HL-60 (cell line): ENCODE data around the gene KCNQ5.

Source experiments
- GABPA ChIP-seq: IDR thresholded peaks from 2 replicates; pipeline ENCODE4 v1.6.1; 2012; ENCODE audit warnings: low read depth
- POLR2AphosphoS5 ChIP-seq: IDR thresholded peaks from 2 replicates; pipeline ENCODE4 v1.6.1; 2012; ENCODE audit warnings: low read depth
- SPI1 ChIP-seq: IDR thresholded peaks from 2 replicates; pipeline ENCODE4 v1.6.1; 2012; ENCODE audit warnings: low read depth, mild to moderate bottlenecking, borderline replicate concordance
- TF ChIP-seq, protein P1 (sequence below): IDR thresholded peaks from 2 replicates; pipeline ENCODE4 v1.6.1; 2012; ENCODE audit warnings: low read depth; ENCODE audit not compliant: insufficient replicate concordance
- TF ChIP-seq, protein P2 (sequence below): IDR thresholded peaks from one replicate; pipeline ENCODE4 v1.5.1; 2011; ENCODE audit warnings: low read length, control low read depth, inconsistent platforms; ENCODE audit not compliant: insufficient read depth

DNA sequence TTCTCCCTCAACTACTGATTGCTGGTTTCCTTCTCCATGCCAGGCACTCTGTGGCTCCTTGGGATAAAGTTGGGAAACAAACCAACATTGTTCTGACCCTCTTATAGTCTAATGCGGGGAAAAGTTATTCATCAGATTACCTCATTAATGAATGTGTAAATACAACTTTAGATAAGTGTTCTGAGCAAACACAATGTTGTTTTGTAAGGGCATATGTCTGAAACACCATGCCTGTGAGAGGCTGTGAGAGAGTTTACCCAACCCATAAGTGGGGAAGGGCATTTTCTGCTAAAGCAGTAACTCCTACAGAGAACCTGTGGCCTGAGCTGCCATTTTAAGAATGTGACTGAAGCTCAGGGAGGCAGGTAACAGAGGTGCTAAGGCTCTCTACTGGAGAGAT, 319.9 kb downstream of the KCNQ5 start:
- TF ChIP-seq, protein P1, sequence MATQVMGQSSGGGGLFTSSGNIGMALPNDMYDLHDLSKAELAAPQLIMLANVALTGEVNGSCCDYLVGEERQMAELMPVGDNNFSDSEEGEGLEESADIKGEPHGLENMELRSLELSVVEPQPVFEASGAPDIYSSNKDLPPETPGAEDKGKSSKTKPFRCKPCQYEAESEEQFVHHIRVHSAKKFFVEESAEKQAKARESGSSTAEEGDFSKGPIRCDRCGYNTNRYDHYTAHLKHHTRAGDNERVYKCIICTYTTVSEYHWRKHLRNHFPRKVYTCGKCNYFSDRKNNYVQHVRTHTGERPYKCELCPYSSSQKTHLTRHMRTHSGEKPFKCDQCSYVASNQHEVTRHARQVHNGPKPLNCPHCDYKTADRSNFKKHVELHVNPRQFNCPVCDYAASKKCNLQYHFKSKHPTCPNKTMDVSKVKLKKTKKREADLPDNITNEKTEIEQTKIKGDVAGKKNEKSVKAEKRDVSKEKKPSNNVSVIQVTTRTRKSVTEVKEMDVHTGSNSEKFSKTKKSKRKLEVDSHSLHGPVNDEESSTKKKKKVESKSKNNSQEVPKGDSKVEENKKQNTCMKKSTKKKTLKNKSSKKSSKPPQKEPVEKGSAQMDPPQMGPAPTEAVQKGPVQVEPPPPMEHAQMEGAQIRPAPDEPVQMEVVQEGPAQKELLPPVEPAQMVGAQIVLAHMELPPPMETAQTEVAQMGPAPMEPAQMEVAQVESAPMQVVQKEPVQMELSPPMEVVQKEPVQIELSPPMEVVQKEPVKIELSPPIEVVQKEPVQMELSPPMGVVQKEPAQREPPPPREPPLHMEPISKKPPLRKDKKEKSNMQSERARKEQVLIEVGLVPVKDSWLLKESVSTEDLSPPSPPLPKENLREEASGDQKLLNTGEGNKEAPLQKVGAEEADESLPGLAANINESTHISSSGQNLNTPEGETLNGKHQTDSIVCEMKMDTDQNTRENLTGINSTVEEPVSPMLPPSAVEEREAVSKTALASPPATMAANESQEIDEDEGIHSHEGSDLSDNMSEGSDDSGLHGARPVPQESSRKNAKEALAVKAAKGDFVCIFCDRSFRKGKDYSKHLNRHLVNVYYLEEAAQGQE: no peak
- TF ChIP-seq, protein P2, sequence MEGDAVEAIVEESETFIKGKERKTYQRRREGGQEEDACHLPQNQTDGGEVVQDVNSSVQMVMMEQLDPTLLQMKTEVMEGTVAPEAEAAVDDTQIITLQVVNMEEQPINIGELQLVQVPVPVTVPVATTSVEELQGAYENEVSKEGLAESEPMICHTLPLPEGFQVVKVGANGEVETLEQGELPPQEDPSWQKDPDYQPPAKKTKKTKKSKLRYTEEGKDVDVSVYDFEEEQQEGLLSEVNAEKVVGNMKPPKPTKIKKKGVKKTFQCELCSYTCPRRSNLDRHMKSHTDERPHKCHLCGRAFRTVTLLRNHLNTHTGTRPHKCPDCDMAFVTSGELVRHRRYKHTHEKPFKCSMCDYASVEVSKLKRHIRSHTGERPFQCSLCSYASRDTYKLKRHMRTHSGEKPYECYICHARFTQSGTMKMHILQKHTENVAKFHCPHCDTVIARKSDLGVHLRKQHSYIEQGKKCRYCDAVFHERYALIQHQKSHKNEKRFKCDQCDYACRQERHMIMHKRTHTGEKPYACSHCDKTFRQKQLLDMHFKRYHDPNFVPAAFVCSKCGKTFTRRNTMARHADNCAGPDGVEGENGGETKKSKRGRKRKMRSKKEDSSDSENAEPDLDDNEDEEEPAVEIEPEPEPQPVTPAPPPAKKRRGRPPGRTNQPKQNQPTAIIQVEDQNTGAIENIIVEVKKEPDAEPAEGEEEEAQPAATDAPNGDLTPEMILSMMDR: no peak
- no peak for TF ChIP-seq POLR2AphosphoS5
- TF ChIP-seq GABPA: no peak
- no peak for TF ChIP-seq SPI1
